GM12878 (cell line): ENCODE measurements around the gene PNPLA3. TPM values are rescaled to one million over a fixed set of nuclear protein-coding genes. Genes with fewer than 3 reads are reported as not detected.

Experiments
- BACH1 ChIP-seq: fragments of 450-650 bp; IDR thresholded peaks from 2 replicates; pipeline ENCODE4 v1.6.1; 2017; ENCODE audit warnings: mild to moderate bottlenecking, borderline replicate concordance
- EED ChIP-seq: sonication (generic); IDR thresholded peaks from 2 replicates; pipeline ENCODE4 v1.6.1; 2016; ENCODE audit warnings: antibody characterized with exemption, low read depth
- EP300 ChIP-seq, 2 experiments: fragments of 150-350 bp in 1 of 2; IDR thresholded peaks; 2 replicates each; pipeline ENCODE4 v1.6.1; 2011 to 2012; ENCODE audit warnings: low read depth in 2 of 2, low read length in 2 of 2, borderline replicate concordance in 1 of 2, improper control_type of control experiment in 1 of 2, inconsistent platforms in 1 of 2; ENCODE audit not compliant: control insufficient read depth in 1 of 2
- FOXK2 ChIP-seq: fragments of 450-650 bp; IDR thresholded peaks from 2 replicates; pipeline ENCODE4 v1.6.1; 2017; ENCODE audit warnings: mild to moderate bottlenecking, moderate library complexity
- GATAD2B ChIP-seq: fragments of 450-650 bp; conservative IDR thresholded peaks from 2 replicates; pipeline ENCODE4 v1.6.1; 2017; ENCODE audit warnings: low read depth, mild to moderate bottlenecking, moderate library complexity
- IRF4 ChIP-seq: IDR thresholded peaks from 2 replicates; pipeline ENCODE4 v1.6.1; 2011; ENCODE audit warnings: low read depth, low read length
- JUND ChIP-seq: IDR thresholded peaks from 2 replicates; pipeline ENCODE4 v1.6.1; 2012; ENCODE audit warnings: low read depth, mild to moderate bottlenecking, low read length, improper control_type of control experiment, moderate library complexity
- MEF2B ChIP-seq: fragments of 450-650 bp; IDR thresholded peaks from 2 replicates; pipeline ENCODE4 v1.6.1; 2018; ENCODE audit warnings: mild to moderate bottlenecking, moderate library complexity; ENCODE audit not compliant: partially characterized antibody, poor library complexity, severe bottlenecking
- NFIC ChIP-seq: IDR thresholded peaks from 2 replicates; pipeline ENCODE4 v1.6.1; 2012; ENCODE audit warnings: low read depth, mild to moderate bottlenecking, inconsistent platforms, low read length, moderate library complexity
- NFYA ChIP-seq: IDR thresholded peaks from 2 replicates; pipeline ENCODE4 v1.6.1; 2011; ENCODE audit warnings: low read depth, mild to moderate bottlenecking, low read length, improper control_type of control experiment, borderline replicate concordance
- RAD51 ChIP-seq: fragments of 450-650 bp; IDR thresholded peaks from 2 replicates; pipeline ENCODE4 v1.6.1; 2016; ENCODE audit warnings: moderate library complexity, mild to moderate bottlenecking, inconsistent platforms
- RB1 ChIP-seq: fragments of 450-650 bp; formaldehyde crosslinking; IDR thresholded peaks from 2 replicates; pipeline ENCODE4 v1.6.1; 2017; ENCODE audit warnings: mild to moderate bottlenecking, borderline replicate concordance
- RELB ChIP-seq: fragments of 450-650 bp; IDR thresholded peaks from 2 replicates; pipeline ENCODE4 v1.6.1; 2017; ENCODE audit warnings: low read depth, mild to moderate bottlenecking, moderate library complexity
- RFX5 ChIP-seq: IDR thresholded peaks from 2 replicates; pipeline ENCODE4 v1.6.1; 2011; ENCODE audit warnings: low read depth, low read length, improper control_type of control experiment
- SIN3A ChIP-seq: IDR thresholded peaks from 2 replicates; pipeline ENCODE4 v1.6.1; 2012; ENCODE audit warnings: low read depth, low read length, improper control_type of control experiment
- SRF ChIP-seq, 2 experiments: IDR thresholded peaks; 2 replicates each; pipeline ENCODE4 v1.6.1; 2011; ENCODE audit warnings: low read depth in 2 of 2, low read length in 2 of 2, mild to moderate bottlenecking in 1 of 2, moderate library complexity in 1 of 2
- STAT3 ChIP-seq: IDR thresholded peaks from 2 replicates; pipeline ENCODE4 v1.6.1; 2011; ENCODE audit warnings: low read depth, low read length, improper control_type of control experiment
- SUZ12 ChIP-seq: fragments of 200-600 bp; sonication (generic); IDR thresholded peaks from one replicate; pipeline ENCODE4 v1.6.1; 2018; ENCODE audit warnings: antibody characterized with exemption, mild to moderate bottlenecking; ENCODE audit not compliant: unreplicated experiment
- polyA plus RNA-seq, 11 experiments: library from polyadenylated mRNA; depleted of rRNA in 4 of 11; unstranded in 6 of 11; stranded (reverse) in 5 of 11; fragments of >200 nt; fragmentation: Nextera tagmentation in 4 of 11; fragmentation: Illumina TruSeq in 1 of 11; extraction: Ambion mirVana in 4 of 11; extraction: Trizol in 1 of 11; gene quantifications; 1 replicate in 1 of 11; 2 replicates in 10 of 11; pipeline versions ENCODE4 v1.2.1 to v1.2.3, GENCODE V29; 2011 to 2016; ENCODE audit warnings: inconsistent platforms in 2 of 11, missing spikeins in 2 of 11, low read depth in 1 of 11
- total RNA-seq, 4 experiments: library from RNA; depleted of rRNA in 3 of 4; stranded (reverse); fragments of >200 nt in 3 of 4; fragmentation: Illumina TruSeq in 1 of 4; extraction: Trizol in 1 of 4; gene quantifications; 2 replicates each; pipeline versions ENCODE4 v1.2.1 to v1.2.3, GENCODE V29; 2013 to 2021
- TF ChIP-seq, protein P1 (sequence below): fragments of 450-650 bp; formaldehyde crosslinking; IDR thresholded peaks from 2 replicates; pipeline ENCODE4 v1.4.0; 2022; ENCODE audit warnings: mild to moderate bottlenecking, moderate library complexity
- TF ChIP-seq, protein P2 (sequence below): fragments of 450-650 bp; IDR thresholded peaks from 2 replicates; pipeline ENCODE4 v1.6.1; 2018; ENCODE audit warnings: mild to moderate bottlenecking, low read depth, moderate library complexity; ENCODE audit not compliant: partially characterized antibody
- TF ChIP-seq, protein P3 (sequence below): IDR thresholded peaks from 2 replicates; pipeline ENCODE4 v1.6.1; 2012; ENCODE audit warnings: low read length, inconsistent platforms

PNPLA3 gene
- total and polyA plus RNA-seq, 10 of the 15 experiments (the other 5 are each of a cell fraction or from before 2014, with no cell fraction given), result 0.05 to 0.08 TPM; not detected in 8

DNA sequence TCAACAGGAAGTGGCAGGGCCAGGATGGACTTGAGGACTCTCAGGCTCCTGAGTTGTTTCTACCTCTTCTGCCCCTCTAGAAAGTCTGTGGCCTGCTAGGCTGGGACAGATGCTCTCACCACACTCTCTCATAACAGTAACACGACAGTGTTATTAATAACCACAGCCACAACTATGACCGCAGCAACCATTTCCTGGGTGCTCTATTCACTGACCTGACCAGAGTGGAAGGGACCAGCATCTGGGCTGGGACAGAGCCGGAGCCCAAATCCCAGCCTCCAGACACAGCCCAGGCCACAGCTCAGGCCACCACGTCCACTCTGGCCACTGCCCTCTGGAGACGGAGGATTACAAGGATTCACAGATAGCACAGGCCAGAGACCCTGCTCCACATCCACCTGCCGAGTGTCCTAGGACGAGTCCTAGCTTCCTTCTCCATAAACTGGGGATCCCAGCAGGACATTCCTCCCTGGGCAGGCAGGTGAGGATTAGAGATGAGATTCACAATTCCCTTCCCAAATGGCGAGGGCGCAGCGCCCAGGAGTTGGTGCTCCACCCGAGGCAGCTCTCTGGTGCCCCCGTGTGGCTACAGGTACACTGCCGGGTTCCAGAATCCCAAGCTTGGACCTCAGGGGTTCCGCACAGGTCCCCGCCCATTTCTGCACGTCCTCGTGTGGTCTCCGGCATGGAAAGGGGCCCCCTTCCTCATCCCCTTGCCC is 38.8 kb upstream of the PNPLA3 start (continued):
- TF ChIP-seq, protein P1, sequence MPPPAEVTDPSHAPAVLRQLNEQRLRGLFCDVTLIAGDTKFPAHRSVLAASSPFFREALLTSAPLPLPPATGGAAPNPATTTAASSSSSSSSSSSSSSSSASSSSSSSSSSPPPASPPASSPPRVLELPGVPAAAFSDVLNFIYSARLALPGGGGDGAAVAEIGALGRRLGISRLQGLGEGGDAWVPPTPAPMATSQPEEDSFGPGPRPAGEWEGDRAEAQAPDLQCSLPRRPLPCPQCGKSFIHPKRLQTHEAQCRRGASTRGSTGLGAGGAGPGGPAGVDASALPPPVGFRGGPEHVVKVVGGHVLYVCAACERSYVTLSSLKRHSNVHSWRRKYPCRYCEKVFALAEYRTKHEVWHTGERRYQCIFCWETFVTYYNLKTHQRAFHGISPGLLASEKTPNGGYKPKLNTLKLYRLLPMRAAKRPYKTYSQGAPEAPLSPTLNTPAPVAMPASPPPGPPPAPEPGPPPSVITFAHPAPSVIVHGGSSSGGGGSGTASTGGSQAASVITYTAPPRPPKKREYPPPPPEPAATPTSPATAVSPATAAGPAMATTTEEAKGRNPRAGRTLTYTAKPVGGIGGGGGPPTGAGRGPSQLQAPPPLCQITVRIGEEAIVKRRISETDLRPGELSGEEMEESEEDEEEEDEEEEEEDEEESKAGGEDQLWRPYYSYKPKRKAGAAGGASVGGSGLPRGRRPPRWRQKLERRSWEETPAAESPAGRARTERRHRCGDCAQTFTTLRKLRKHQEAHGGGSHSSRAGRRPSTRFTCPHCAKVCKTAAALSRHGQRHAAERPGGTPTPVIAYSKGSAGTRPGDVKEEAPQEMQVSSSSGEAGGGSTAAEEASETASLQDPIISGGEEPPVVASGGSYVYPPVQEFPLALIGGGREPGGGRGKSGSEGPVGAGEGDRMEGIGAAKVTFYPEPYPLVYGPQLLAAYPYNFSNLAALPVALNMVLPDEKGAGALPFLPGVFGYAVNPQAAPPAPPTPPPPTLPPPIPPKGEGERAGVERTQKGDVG, result no peak
- TF ChIP-seq EED (0 out of 2 replicates have a peak, but pooled peaks have one; percentile 46), FOXK2 (no peak), NFYA (no peak), RELB (no peak), MEF2B (no peak), JUND (no peak), IRF4 (0 out of 2 replicates have a peak, but pooled peaks have one; percentile 3), STAT3 (no peak), BACH1 (no peak), SUZ12 (no peak), GATAD2B (0 out of 2 replicates have a peak, but pooled peaks have one; percentile 26), RFX5 (no peak), EP300 (IDR thresholded peaks at IDR 0.05; ENCODE audit: borderline replicate concordance in 1 of 2, control insufficient read depth in 1 of 2, low read depth in 2 of 2, low read length in 2 of 2) (peak in 1 of 2 experiments; percentile 10; a peak in 1 of 4 replicates), SRF (IDR thresholded peaks at IDR 0.05; ENCODE audit: low read depth in 2 of 2, low read length in 2 of 2) (no peak), RAD51 (no peak), NFIC (no peak), SIN3A (no peak), RB1 (no peak)
- TF ChIP-seq, protein P2, sequence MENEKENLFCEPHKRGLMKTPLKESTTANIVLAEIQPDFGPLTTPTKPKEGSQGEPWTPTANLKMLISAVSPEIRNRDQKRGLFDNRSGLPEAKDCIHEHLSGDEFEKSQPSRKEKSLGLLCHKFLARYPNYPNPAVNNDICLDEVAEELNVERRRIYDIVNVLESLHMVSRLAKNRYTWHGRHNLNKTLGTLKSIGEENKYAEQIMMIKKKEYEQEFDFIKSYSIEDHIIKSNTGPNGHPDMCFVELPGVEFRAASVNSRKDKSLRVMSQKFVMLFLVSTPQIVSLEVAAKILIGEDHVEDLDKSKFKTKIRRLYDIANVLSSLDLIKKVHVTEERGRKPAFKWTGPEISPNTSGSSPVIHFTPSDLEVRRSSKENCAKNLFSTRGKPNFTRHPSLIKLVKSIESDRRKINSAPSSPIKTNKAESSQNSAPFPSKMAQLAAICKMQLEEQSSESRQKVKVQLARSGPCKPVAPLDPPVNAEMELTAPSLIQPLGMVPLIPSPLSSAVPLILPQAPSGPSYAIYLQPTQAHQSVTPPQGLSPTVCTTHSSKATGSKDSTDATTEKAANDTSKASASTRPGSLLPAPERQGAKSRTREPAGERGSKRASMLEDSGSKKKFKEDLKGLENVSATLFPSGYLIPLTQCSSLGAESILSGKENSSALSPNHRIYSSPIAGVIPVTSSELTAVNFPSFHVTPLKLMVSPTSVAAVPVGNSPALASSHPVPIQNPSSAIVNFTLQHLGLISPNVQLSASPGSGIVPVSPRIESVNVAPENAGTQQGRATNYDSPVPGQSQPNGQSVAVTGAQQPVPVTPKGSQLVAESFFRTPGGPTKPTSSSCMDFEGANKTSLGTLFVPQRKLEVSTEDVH, result no peak
- TF ChIP-seq, protein P3, sequence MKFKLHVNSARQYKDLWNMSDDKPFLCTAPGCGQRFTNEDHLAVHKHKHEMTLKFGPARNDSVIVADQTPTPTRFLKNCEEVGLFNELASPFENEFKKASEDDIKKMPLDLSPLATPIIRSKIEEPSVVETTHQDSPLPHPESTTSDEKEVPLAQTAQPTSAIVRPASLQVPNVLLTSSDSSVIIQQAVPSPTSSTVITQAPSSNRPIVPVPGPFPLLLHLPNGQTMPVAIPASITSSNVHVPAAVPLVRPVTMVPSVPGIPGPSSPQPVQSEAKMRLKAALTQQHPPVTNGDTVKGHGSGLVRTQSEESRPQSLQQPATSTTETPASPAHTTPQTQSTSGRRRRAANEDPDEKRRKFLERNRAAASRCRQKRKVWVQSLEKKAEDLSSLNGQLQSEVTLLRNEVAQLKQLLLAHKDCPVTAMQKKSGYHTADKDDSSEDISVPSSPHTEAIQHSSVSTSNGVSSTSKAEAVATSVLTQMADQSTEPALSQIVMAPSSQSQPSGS, result no peak
